Endothelial cell of umbilical vein (primary cell): ENCODE measurements around the gene CPOX. TPM values are rescaled to one million over a fixed set of nuclear protein-coding genes. Genes with fewer than 3 reads are reported as not detected.

ENCODE experiments used
- BruUV-seq: library from RNA; stranded (reverse); fragments of 400-500 nt; replicated peaks from 2 replicates; lab custom pipeline; 2021; lab: Mats Ljungman, UMichigan
- CTCF ChIA-PET: fragments of 300-600, 350-600 bp; sonication (Branson Sonifier 250); formaldehyde crosslinking; loops from one replicate; lab custom pipeline; 2021; ENCODE audit warnings: antibody characterized with exemption, inconsistent platforms; lab: Charles Lee
- POLR2A ChIA-PET: fragments of 300-600, 350-600 bp; sonication (Branson Sonifier 250); formaldehyde crosslinking; loops from one replicate; lab custom pipeline; 2021; ENCODE audit warnings: antibody characterized with exemption, inconsistent platforms; lab: Charles Lee
- DNase-seq: peaks from one replicate; pipeline ENCODE4 v3.0.0-alpha.2; 2011; ENCODE audit warnings: low read depth, low spot score
- FAIRE-seq: peaks from 2 replicates; lab custom pipeline; 2011; peaks lifted over from hg19 to GRCh38; lab: Jason Lieb, UNC
- H2AFZ ChIP-seq: 2 replicates; pipeline ENCODE4 v1.6.0; 2012; ENCODE audit warnings: low read depth, low read length, control low read depth, inconsistent platforms
- H3K27ac ChIP-seq: 2 replicates; pipeline ENCODE4 v1.5.1; 2011; ENCODE audit warnings: low read depth, mild to moderate bottlenecking, control low read depth, low read length, moderate library complexity; ENCODE audit not compliant: insufficient read depth
- H3K27me3 ChIP-seq, 2 experiments: 2 replicates each; pipeline versions ENCODE4 v1.6.0 to v1.6.1; 2011; ENCODE audit warnings: low read length in 2 of 2, mixed read lengths in 1 of 2; ENCODE audit not compliant: control insufficient read depth in 2 of 2, insufficient read depth in 2 of 2
- H3K36me3 ChIP-seq, 2 experiments: 2 replicates in 1 of 2; 3 replicates in 1 of 2; pipeline ENCODE4 v1.5.1; 2011; ENCODE audit warnings: low read length in 2 of 2, mild to moderate bottlenecking in 1 of 2, moderate library complexity in 1 of 2; ENCODE audit not compliant: control insufficient read depth in 2 of 2, insufficient read depth in 2 of 2; ENCODE audit errors: extremely low read depth in 1 of 2
- H3K4me1 ChIP-seq: 3 replicates; pipeline ENCODE4 v1.5.1; 2011; ENCODE audit warnings: mild to moderate bottlenecking, low read length; ENCODE audit not compliant: control insufficient read depth, insufficient read depth; ENCODE audit errors: extremely low read depth
- H3K4me2 ChIP-seq: 2 replicates; pipeline ENCODE4 v1.6.1; 2011; ENCODE audit warnings: low read length, control low read depth, mixed read lengths; ENCODE audit not compliant: insufficient read depth
- H3K4me3 ChIP-seq, 3 experiments: fragments of 200-600 bp in 1 of 3; sonication (generic), shearing (Covaris generic) in 1 of 3; replicated peaks in 1 of 3; 2 replicates each; pipeline ENCODE4 v1.5.1; 2011 to 2016; ENCODE audit warnings: control low read depth in 3 of 3, low read length in 3 of 3, mild to moderate bottlenecking in 2 of 3, inconsistent platforms in 1 of 3, low read depth in 1 of 3, moderate library complexity in 1 of 3; ENCODE audit not compliant: insufficient read depth in 1 of 3
- H3K79me2 ChIP-seq: 2 replicates; pipeline ENCODE4 v1.6.0; 2012; ENCODE audit warnings: low read length, inconsistent platforms; ENCODE audit not compliant: control insufficient read depth, insufficient read depth
- H3K9ac ChIP-seq: replicated peaks from 2 replicates; pipeline ENCODE3; 2011; ENCODE audit warnings: low read length, control low read depth; ENCODE audit not compliant: insufficient read depth; ENCODE audit errors: extremely low read depth
- H3K9me1 ChIP-seq: replicated peaks from 3 replicates; pipeline ENCODE4 v1.6.0; 2011; ENCODE audit warnings: mild to moderate bottlenecking, low read length; ENCODE audit not compliant: control insufficient read depth, insufficient read depth; ENCODE audit errors: extremely low read depth
- H3K9me3 ChIP-seq: replicated peaks from 2 replicates; pipeline ENCODE4 v1.5.1; 2012; ENCODE audit warnings: low read length, inconsistent platforms; ENCODE audit not compliant: control insufficient read depth, insufficient read depth
- H4K20me1 ChIP-seq: replicated peaks from 2 replicates; pipeline ENCODE3; 2011; ENCODE audit warnings: mild to moderate bottlenecking, low read length; ENCODE audit not compliant: control insufficient read depth, insufficient read depth; ENCODE audit errors: extremely low read depth
- CTCF ChIP-seq, 2 donors: IDR thresholded peaks; 1 replicate in 1 of 2; 2 replicates in 1 of 2; pipeline ENCODE4 v1.5.1; 2011; ENCODE audit warnings: low read length in 2 of 2, mild to moderate bottlenecking in 2 of 2, moderate library complexity in 2 of 2, control low read depth in 1 of 2, inconsistent platforms in 1 of 2, low read depth in 1 of 2; ENCODE audit not compliant: insufficient read depth in 1 of 2; ENCODE audit errors: extremely low read depth in 1 of 2
- EZH2 ChIP-seq: IDR thresholded peaks from 2 replicates; pipeline ENCODE4 v1.6.1; 2012; ENCODE audit warnings: borderline replicate concordance, low read depth, mild to moderate bottlenecking, moderate library complexity, low read length, inconsistent platforms; ENCODE audit not compliant: severe bottlenecking
- FOS ChIP-seq: IDR thresholded peaks from 2 replicates; pipeline ENCODE4 v1.6.1; 2011; ENCODE audit warnings: mild to moderate bottlenecking, low read length, moderate library complexity, borderline replicate concordance; ENCODE audit not compliant: insufficient read depth
- GATA2 ChIP-seq: IDR thresholded peaks from 2 replicates; pipeline ENCODE4 v1.7.0; 2011; ENCODE audit warnings: low read depth, mild to moderate bottlenecking, moderate library complexity, mixed read lengths, low read length; ENCODE audit not compliant: insufficient read length, insufficient read depth
- JUN ChIP-seq: IDR thresholded peaks from 2 replicates; pipeline ENCODE4 v1.6.1; 2011; ENCODE audit warnings: borderline replicate concordance, low read depth; ENCODE audit not compliant: insufficient read length, insufficient read depth
- MAX ChIP-seq: IDR thresholded peaks from 2 replicates; pipeline ENCODE4 v1.6.1; 2011; ENCODE audit not compliant: insufficient read depth, insufficient read length
- MYC ChIP-seq: IDR thresholded peaks from one replicate; pipeline ENCODE4 v1.6.1; 2011; ENCODE audit warnings: mild to moderate bottlenecking, low read depth, low read length
- POLR2A ChIP-seq: IDR thresholded peaks from 2 replicates; pipeline ENCODE4 v1.6.1; 2012; ENCODE audit warnings: low read depth, mild to moderate bottlenecking, control low read depth, low read length
- POLR2AphosphoS5 ChIP-seq: IDR thresholded peaks from 2 replicates; pipeline ENCODE4 v1.6.1; 2012; ENCODE audit warnings: low read depth, mild to moderate bottlenecking, control low read depth, low read length, moderate library complexity; ENCODE audit not compliant: insufficient read depth
- dilution Hi-C: fragments of 300-500 bp; cut with MboI; formaldehyde crosslinking; loops from one replicate; pipeline ENCODE4 v1.15.0; 2019; ENCODE audit warnings: low sequenced_read_pairs; ENCODE audit not compliant: extremely low pct_ligation_motif_present
- intact Hi-C: fragments of 100-400 bp; cut with micrococcal nuclease; formaldehyde crosslinking; loops from one replicate; pipeline ENCODE4 v1.10.0; 2022
- polyA plus RNA-seq, 4 experiments: library from polyadenylated mRNA; depleted of rRNA in 3 of 4; stranded (reverse) in 3 of 4; unstranded in 1 of 4; fragments of >200 nt; gene quantifications; 2 replicates each; pipeline versions ENCODE4 v1.2.1 to v1.2.3, GENCODE V29; 2011 to 2012; ENCODE audit warnings: missing spikeins in 1 of 4
- total RNA-seq: library from RNA; stranded (reverse); gene quantifications from 2 replicates; pipeline ENCODE4 v1.2.3, GENCODE V29; 2021

CPOX gene
- total and polyA plus RNA-seq, 2 donors (not counting 3 experiments of a cell fraction or from before 2014, with no cell fraction given), result 12.3 to 24.5 TPM

- H3K27me3 ChIP-seq, result no peaks in the 10 kb centered on the region
- intact Hi-C loops, result loop anchor here (5.0 to 10.0 kb wide), 3 partner anchors 192 to 575 kb away; partner anchors contain the start of gene DCBLD2
- no peaks in the 10 kb centered on the region for H3K9me3 ChIP-seq
- no peak overlapping the region for H3K27ac ChIP-seq
- DNase-seq (no peak), FAIRE-seq (no peak)
- H2AFZ ChIP-seq, result no peak overlapping the region
- H3K9ac ChIP-seq, result no peak overlapping the region
- TF ChIP-seq JUN (no peak), FOS (no peak), MAX (no peak), GATA2 (no peak), EZH2 (no peak), CTCF (IDR thresholded peaks at IDR 0.05; ENCODE audit: extremely low read depth in 1 of 2, insufficient read depth in 1 of 2, low read depth in 1 of 2, low read length in 2 of 2) (no peak), MYC (no peak), POLR2AphosphoS5 (no peak), POLR2A (no peak)
- H3K9me1 ChIP-seq, result no peaks in the 10 kb centered on the region
- POLR2A ChIA-PET, result no interaction called here
- H3K79me2 ChIP-seq, result no peaks in the 10 kb centered on the region
- BruUV-seq, result no TSS peak
- H4K20me1 ChIP-seq, result no peaks in the 10 kb centered on the region
- H3K4me2 ChIP-seq, result no peak overlapping the region
- CTCF ChIA-PET, result interaction anchor here (1.1 to 6.2 kb wide), 2 partner anchors 213 to 395 kb away, joined by 5 to 202 read pairs; no protein-coding TSS in a partner anchor
- dilution Hi-C loops, result loop anchor here (25.0 kb wide), 1 partner anchor 212 kb away; no protein-coding TSS in a partner anchor
- no peaks in the 10 kb centered on the region for H3K4me1 ChIP-seq
- no peaks in the 10 kb centered on the region for H3K36me3 ChIP-seq
- no peak overlapping the region for H3K4me3 ChIP-seq
Observed at GRCh38 chr3:98599647-98600411, 6.4 kb upstream of the CPOX start.
